ENCODE results near the gene FTO. TPM values are rescaled to one million over a fixed set of nuclear protein-coding genes. Genes with fewer than 3 reads are reported as not detected.

The FTO gene
- polyA plus RNA-seq, 3 donors, result 16.8 to 51.0 (median 37.7) TPM

DNA sequence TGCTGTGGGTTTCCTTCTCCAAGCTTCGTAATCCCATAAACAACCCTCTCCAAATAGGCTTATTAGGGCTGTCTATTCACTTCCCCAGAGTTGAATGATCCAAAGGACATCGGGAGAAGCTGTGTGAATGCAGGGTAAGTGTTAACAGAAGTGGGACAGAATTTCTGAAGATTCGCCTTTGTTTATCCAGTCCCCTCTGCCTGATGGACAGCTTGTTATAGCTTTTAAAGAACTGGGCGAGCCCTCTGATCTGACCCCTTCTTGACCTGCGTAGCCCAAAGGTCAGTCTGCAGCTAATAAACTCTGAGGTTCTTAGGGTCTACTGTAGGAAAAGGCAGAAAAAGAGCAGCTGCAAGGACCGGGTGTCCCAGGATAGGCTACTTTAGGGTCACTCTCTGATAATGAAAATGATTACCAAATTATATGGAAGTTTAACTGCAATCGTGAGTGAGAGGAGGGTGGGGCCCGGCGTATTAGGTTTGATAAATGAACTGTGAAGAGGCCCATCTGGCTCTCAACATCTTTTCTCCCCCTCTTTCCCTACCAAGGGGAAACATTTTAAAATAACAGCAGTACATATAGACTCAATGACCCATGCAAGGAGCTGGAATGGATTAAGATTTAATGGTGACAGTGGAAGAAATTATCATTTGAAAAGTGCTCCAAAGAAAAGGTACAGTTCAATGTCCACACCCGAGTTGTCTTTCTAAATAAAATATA lies 233.4 kb downstream of the FTO start:
- Mint-ChIP-seq H3K27me3 (ENCODE audit: low read depth in 3 of 3) (no peaks in the 10 kb centered on the region), H3K27ac (peak overlapping the region in 1 of 7 donors; percentile 41), H3K4me3 (no peak overlapping the region), H3K36me3 (peaks cover 17% of the 10 kb centered on the region in 2 donors), H3K4me1 (no peaks in the 10 kb centered on the region), H3K9me3 (peaks cover 0 to 7% (median 0%) of the 10 kb centered on the region in 7 donors)
- Histone ChIP-seq H3K4me1 (ENCODE audit: control insufficient read depth in 1 of 2, insufficient read depth in 2 of 2, low read length in 2 of 2) (no peaks in the 10 kb centered on the region), H3K27me3 (ENCODE audit: control insufficient read depth in 2 of 2, insufficient read depth in 2 of 2, low read length in 2 of 2) (no peaks in the 10 kb centered on the region), H3K9ac (ENCODE audit: insufficient read depth, low read length, poor library complexity, severe bottlenecking) (no peak overlapping the region), H3K36me3 (replicated peaks in 1 of 2; ENCODE audit: control insufficient read depth in 1 of 2, insufficient read depth in 2 of 2, low read length in 2 of 2) (peaks cover 0 to 19% of the 10 kb centered on the region in 2 donors), H3K27ac (ENCODE audit: low read depth in 1 of 2, low read length in 2 of 2) (no peak overlapping the region), H3K4me2 (replicated peaks; ENCODE audit: extremely low read depth, low read length, poor library complexity, severe bottlenecking) (no peak overlapping the region), H3K9me3 (replicated peaks in 1 of 2; ENCODE audit: control insufficient read depth in 1 of 2, insufficient read depth in 1 of 2, low read length in 2 of 2) (no peaks in the 10 kb centered on the region), H3K79me2 (ENCODE audit: insufficient read depth, low read length) (no peaks in the 10 kb centered on the region), H2AFZ (ENCODE audit: insufficient read depth, low read depth, low read length, poor library complexity, severe bottlenecking) (no peak overlapping the region), H4K20me1 (ENCODE audit: insufficient read depth, low read length) (no peaks in the 10 kb centered on the region), H3K4me3 (replicated peaks in 1 of 3; ENCODE audit: low read depth in 2 of 3, low read length in 3 of 3) (no peak overlapping the region)
- TF ChIP-seq, protein P1, sequence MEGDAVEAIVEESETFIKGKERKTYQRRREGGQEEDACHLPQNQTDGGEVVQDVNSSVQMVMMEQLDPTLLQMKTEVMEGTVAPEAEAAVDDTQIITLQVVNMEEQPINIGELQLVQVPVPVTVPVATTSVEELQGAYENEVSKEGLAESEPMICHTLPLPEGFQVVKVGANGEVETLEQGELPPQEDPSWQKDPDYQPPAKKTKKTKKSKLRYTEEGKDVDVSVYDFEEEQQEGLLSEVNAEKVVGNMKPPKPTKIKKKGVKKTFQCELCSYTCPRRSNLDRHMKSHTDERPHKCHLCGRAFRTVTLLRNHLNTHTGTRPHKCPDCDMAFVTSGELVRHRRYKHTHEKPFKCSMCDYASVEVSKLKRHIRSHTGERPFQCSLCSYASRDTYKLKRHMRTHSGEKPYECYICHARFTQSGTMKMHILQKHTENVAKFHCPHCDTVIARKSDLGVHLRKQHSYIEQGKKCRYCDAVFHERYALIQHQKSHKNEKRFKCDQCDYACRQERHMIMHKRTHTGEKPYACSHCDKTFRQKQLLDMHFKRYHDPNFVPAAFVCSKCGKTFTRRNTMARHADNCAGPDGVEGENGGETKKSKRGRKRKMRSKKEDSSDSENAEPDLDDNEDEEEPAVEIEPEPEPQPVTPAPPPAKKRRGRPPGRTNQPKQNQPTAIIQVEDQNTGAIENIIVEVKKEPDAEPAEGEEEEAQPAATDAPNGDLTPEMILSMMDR (IDR thresholded peaks at IDR 0.05), result no peak
- no peak for DNase-seq
- 100% methylated on average over 3 of the region's 10 CpGs for WGBS (ENCODE audit: insufficient coverage)
- intact Hi-C loops (cut with micrococcal nuclease), result no loop called here

DNA sequence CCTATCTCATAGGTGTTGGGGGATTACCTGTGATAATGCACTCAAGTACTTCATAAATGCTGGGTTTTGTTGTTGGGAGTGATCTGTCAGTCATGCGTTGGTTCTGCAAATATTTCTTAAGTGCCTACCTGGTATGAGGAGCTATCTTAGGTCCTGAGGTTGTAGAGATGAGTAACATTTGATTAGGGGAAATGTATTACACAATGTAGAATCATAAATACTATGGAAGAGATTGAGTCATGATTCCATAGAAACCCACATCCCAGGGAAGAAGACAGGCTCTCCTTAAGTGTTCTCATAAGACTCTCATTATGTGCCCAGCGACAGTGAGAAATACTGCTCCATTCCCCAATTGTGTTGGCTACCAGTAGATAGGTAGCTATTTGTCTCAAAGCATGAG lies 240.1 kb downstream of the FTO start:
- no peak overlapping the region for H3K9ac ChIP-seq (ENCODE audit: insufficient read depth, low read length, poor library complexity, severe bottlenecking)
- H3K9me3 Mint-ChIP-seq, result no peaks in the 10 kb centered on the region
- H3K36me3 ChIP-seq (replicated peaks in 1 of 2; ENCODE audit: control insufficient read depth in 1 of 2, insufficient read depth in 2 of 2, low read length in 2 of 2), result no peaks in the 10 kb centered on the region
- TF ChIP-seq, protein P1 (IDR thresholded peaks at IDR 0.05), result no peak
- no peaks in the 10 kb centered on the region for H3K27me3 ChIP-seq (ENCODE audit: control insufficient read depth in 2 of 2, insufficient read depth in 2 of 2, low read length in 2 of 2)
- H3K4me1 Mint-ChIP-seq, result peaks cover 14% of the 10 kb centered on the region
- no peak overlapping the region for H3K4me2 ChIP-seq (replicated peaks; ENCODE audit: extremely low read depth, low read length, poor library complexity, severe bottlenecking)
- H3K36me3 Mint-ChIP-seq, result peaks cover 0 to 2% of the 10 kb centered on the region in 2 donors
- no peaks in the 10 kb centered on the region for H3K9me3 ChIP-seq (replicated peaks in 1 of 2; ENCODE audit: control insufficient read depth in 1 of 2, insufficient read depth in 1 of 2, low read length in 2 of 2)
- peaks cover 0 to under 1% (median 0%) of the 10 kb centered on the region in 3 donors for H3K27me3 Mint-ChIP-seq (ENCODE audit: low read depth in 3 of 3)
- 100% methylated on average over 1 of the region's 2 CpGs for WGBS (ENCODE audit: insufficient coverage)
- no peak overlapping the region for H3K27ac Mint-ChIP-seq
- H4K20me1 ChIP-seq (ENCODE audit: insufficient read depth, low read length), result no peaks in the 10 kb centered on the region
- H3K4me3 Mint-ChIP-seq, result no peak overlapping the region
- peaks cover 7 to 9% of the 10 kb centered on the region in 2 donors for H3K4me1 ChIP-seq (ENCODE audit: control insufficient read depth in 1 of 2, insufficient read depth in 2 of 2, low read length in 2 of 2)
- no peak overlapping the region for H3K4me3 ChIP-seq (replicated peaks in 1 of 3; ENCODE audit: low read depth in 2 of 3, low read length in 3 of 3)
- no peak overlapping the region for H2AFZ ChIP-seq (ENCODE audit: insufficient read depth, low read depth, low read length, poor library complexity, severe bottlenecking)
- intact Hi-C loops (cut with micrococcal nuclease), result loop anchor here in 1 of 2 donors (10.0 kb wide), 1 partner anchor 1761 kb away; no protein-coding TSS in a partner anchor
- H3K79me2 ChIP-seq (ENCODE audit: insufficient read depth, low read length), result no peaks in the 10 kb centered on the region
- DNase-seq, result no peak
- no peak overlapping the region for H3K27ac ChIP-seq (ENCODE audit: low read depth in 1 of 2, low read length in 2 of 2)

All from CD14-positive monocyte (primary cell).